HG02884 (cell line): ENCODE results near the gene ELAVL1.
"Not testable (repeated sequence)": the region's sequence is repeated elsewhere in the genome, so short reads cannot be mapped to it uniquely, and the experiment has no call there.

ENCODE experiments used
- ATAC-seq: cut with Tn5 transposase; IDR thresholded peaks from one replicate; pipeline ENCODE4 v1.9.1; 2021; ENCODE audit warnings: mild to moderate bottlenecking, moderate library complexity; ENCODE audit not compliant: unreplicated experiment

Gene ELAVL1

GRCh38 chr19:7924241-7924640 lies 81.2 kb downstream of the ELAVL1 start:
- no peak for ATAC-seq

GRCh38 chr19:7923295-7924191 lies 81.9 kb downstream of the ELAVL1 start:
- ATAC-seq = no peak

- no peak for ATAC-seq
Observed at GRCh38 chr19:7922836-7923195, 82.6 kb downstream of the ELAVL1 start.

- ATAC-seq = no peak
Observed at GRCh38 chr19:7921967-7922835, 83.2 kb downstream of the ELAVL1 start.

GRCh38 chr19:7921302-7921966 lies 84.0 kb downstream of the ELAVL1 start:
- no peak for ATAC-seq

- peak; percentile 44 for ATAC-seq
Observed at GRCh38 chr19:7920519-7921301, 84.7 kb downstream of the ELAVL1 start.

GRCh38 chr19:7919610-7920518 lies 85.6 kb downstream of the ELAVL1 start, which contains the start of gene SNAPC2:
SNAPC2 (plus strand) TSS chr19:7920338; CDS start chr19:7920367, 29 bp downstream.
- peak; percentile 47 for ATAC-seq

GRCh38 chr19:7918615-7919421 lies 86.6 kb downstream of the ELAVL1 start:
- ATAC-seq = no peak

GRCh38 chr19:7918062-7918614 lies 87.3 kb downstream of the ELAVL1 start:
- ATAC-seq = not testable (repeated sequence)

GRCh38 chr19:7917267-7918061 lies 88.0 kb downstream of the ELAVL1 start:
- no peak for ATAC-seq

GRCh38 chr19:7916955-7917266 lies 88.5 kb downstream of the ELAVL1 start:
- no peak for ATAC-seq

GRCh38 chr19:7916103-7916954 lies 89.1 kb downstream of the ELAVL1 start:
- ATAC-seq = no peak

- no peak for ATAC-seq
Observed at GRCh38 chr19:7915250-7916102, 90.0 kb downstream of the ELAVL1 start.

- no peak for ATAC-seq
Observed at GRCh38 chr19:7914598-7915045, 90.8 kb downstream of the ELAVL1 start, which contains the start of gene TGFBR3L. TGFBR3L (plus strand) TSS chr19:7914830.

GRCh38 chr19:7914099-7914498 lies 91.3 kb downstream of the ELAVL1 start:
- no peak for ATAC-seq

- no peak for ATAC-seq
Observed at GRCh38 chr19:7913652-7914051, 91.8 kb downstream of the ELAVL1 start.
